GM23338 (cell line): ENCODE data around the gene ATP5PB.

Experiments used
- CREB1 ChIP-seq: fragments of 250-450 bp; sonication (Bioruptor Pico); IDR thresholded peaks from 2 replicates; pipeline ENCODE4 v1.5.0; 2020; ENCODE audit warnings: low read depth, mild to moderate bottlenecking, moderate library complexity
- EZH2 ChIP-seq: fragments of 200-600 bp; sonication (generic); IDR thresholded peaks from one replicate; pipeline ENCODE4 v1.8.0; 2017; ENCODE audit warnings: antibody characterized with exemption, mild to moderate bottlenecking, low read depth; ENCODE audit not compliant: unreplicated experiment
- NANOG ChIP-seq: IDR thresholded peaks from 2 replicates; pipeline ENCODE4 v1.6.1; 2016; ENCODE audit warnings: antibody characterized with exemption, borderline replicate concordance
- POLR2AphosphoS5 ChIP-seq: IDR thresholded peaks from 2 replicates; pipeline ENCODE4 v1.6.1; 2016; ENCODE audit warnings: antibody characterized with exemption, low read depth
- ZNF331 ChIP-seq: fragments of 250-450 bp; sonication (Bioruptor Pico); IDR thresholded peaks from 2 replicates; pipeline ENCODE4 v1.5.0; 2020; ENCODE audit warnings: low read depth, mild to moderate bottlenecking, moderate library complexity
- TF ChIP-seq, protein P1 (sequence below), 2 experiments: fragments of 200-600 bp in 1 of 2; sonication (generic) in 1 of 2; conservative IDR thresholded peaks; 2 replicates each; pipeline versions ENCODE4 v1.5.1 to v1.6.1; 2016 to 2017; ENCODE audit warnings: antibody characterized with exemption in 2 of 2, low read depth in 2 of 2, mild to moderate bottlenecking in 2 of 2, moderate library complexity in 1 of 2

DNA sequence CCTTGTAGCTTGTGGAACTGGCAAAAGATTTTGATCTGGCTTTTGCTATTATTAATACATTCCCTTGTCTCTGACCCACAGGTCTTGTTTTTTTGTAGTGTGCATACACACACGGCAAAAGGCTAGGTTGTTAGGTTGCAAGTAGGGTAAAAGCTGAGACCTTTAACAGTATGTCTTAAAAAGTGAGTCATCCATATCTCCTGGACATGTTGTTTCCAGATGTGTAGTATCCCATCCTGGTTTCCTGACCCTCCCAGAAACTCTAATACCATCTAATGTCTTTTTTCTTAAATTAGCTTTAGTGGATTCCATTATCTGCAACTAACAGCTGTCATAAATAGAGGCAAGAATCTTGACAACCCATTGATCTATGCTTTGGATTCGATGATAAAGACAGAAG is 36.4 kb upstream of the ATP5PB start:
- TF ChIP-seq POLR2AphosphoS5 (no peak), EZH2 (no peak), CREB1 (CRISPR knock-in tag) (no peak), NANOG (no peak), ZNF331 (no peak)
- TF ChIP-seq, protein P1, sequence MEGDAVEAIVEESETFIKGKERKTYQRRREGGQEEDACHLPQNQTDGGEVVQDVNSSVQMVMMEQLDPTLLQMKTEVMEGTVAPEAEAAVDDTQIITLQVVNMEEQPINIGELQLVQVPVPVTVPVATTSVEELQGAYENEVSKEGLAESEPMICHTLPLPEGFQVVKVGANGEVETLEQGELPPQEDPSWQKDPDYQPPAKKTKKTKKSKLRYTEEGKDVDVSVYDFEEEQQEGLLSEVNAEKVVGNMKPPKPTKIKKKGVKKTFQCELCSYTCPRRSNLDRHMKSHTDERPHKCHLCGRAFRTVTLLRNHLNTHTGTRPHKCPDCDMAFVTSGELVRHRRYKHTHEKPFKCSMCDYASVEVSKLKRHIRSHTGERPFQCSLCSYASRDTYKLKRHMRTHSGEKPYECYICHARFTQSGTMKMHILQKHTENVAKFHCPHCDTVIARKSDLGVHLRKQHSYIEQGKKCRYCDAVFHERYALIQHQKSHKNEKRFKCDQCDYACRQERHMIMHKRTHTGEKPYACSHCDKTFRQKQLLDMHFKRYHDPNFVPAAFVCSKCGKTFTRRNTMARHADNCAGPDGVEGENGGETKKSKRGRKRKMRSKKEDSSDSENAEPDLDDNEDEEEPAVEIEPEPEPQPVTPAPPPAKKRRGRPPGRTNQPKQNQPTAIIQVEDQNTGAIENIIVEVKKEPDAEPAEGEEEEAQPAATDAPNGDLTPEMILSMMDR (conservative IDR thresholded peaks at IDR 0.05; ENCODE audit: low read depth in 2 of 2) = no peak
